A549 (cell line): ENCODE data around the gene ARFGAP2. TPM values are rescaled to one million over a fixed set of nuclear protein-coding genes. Genes with fewer than 3 reads are reported as not detected.
A peak's percentile ranks its signal among the peaks of the same experiment; 100 is the strongest.
"Not testable (repeated sequence)": the region's sequence is repeated elsewhere in the genome, so short reads cannot be mapped to it uniquely, and the experiment has no call there.

Source experiments
- ATAC-seq, 2 experiments: fragments of 200-7000 bp in 1 of 2; fragments of >200 bp in 1 of 2; cut with Nextera tagmentation in 1 of 2; cut with Tn5 transposase in 1 of 2; 3 replicates each; pipeline versions ENCODE4 v1.8.0 to v1.9.1; 2018 to 2020; ENCODE audit warnings: mild to moderate bottlenecking in 1 of 2, moderate library complexity in 1 of 2
- CTCF ChIA-PET: fragments of 300-600 bp; sonication (Branson Sonifier 250); formaldehyde crosslinking; extraction: SDS; loops from one replicate; lab custom pipeline; 2021; ENCODE audit warnings: antibody characterized with exemption, inconsistent platforms; lab: Yijun Ruan, JAX
- POLR2A ChIA-PET: fragments of 350-600 bp; formaldehyde crosslinking; extraction: SDS; loops from one replicate; lab custom pipeline; 2021; ENCODE audit warnings: antibody characterized with exemption, inconsistent platforms; lab: Yijun Ruan, JAX
- DNase-seq, 2 experiments: peaks; one replicate each; pipeline versions ENCODE4 v3.0.0 to v3.0.0-alpha.2; 2011 to 2016; ENCODE audit warnings: low read depth in 1 of 2, low spot score in 1 of 2
- FAIRE-seq: peaks from 2 replicates; lab custom pipeline; 2011; peaks lifted over from hg19 to GRCh38; lab: Jason Lieb, UNC
- H3K27ac ChIP-seq, 2 experiments: fragments of >200 bp; sonication (Bioruptor Twin); formaldehyde crosslinking; 3 replicates each; pipeline ENCODE4 v1.5.1; 2016 to 2017
- H3K4me1 ChIP-seq: fragments of >200 bp; sonication (Bioruptor Twin); formaldehyde crosslinking; 3 replicates; pipeline ENCODE4 v1.6.1; 2016
- H3K4me2 ChIP-seq: fragments of >200 bp; sonication (Bioruptor Twin); formaldehyde crosslinking; 3 replicates; pipeline ENCODE4 v1.6.1; 2016
- H3K4me3 ChIP-seq: fragments of >200 bp; sonication (Bioruptor Twin); formaldehyde crosslinking; 3 replicates; pipeline ENCODE4 v1.5.1; 2016
- H3K9me3 ChIP-seq: fragments of >200 bp; sonication (Bioruptor Twin); formaldehyde crosslinking; 3 replicates; pipeline ENCODE4 v1.6.1; 2016
- CEBPB ChIP-seq, 2 experiments: fragments of >200 bp in 1 of 2; sonication (Bioruptor Twin) in 1 of 2; formaldehyde crosslinking in 1 of 2; IDR thresholded peaks; 2 replicates each; pipeline ENCODE4 v1.6.1; 2012 to 2016
- CHD4 ChIP-seq: fragments of 200-600 bp; sonication (generic); IDR thresholded peaks from 2 replicates; pipeline ENCODE4 v1.6.1; 2016; ENCODE audit warnings: antibody characterized with exemption, mild to moderate bottlenecking, borderline replicate concordance
- EHF ChIP-seq: fragments of 250-450 bp; sonication (Bioruptor Pico); IDR thresholded peaks from 2 replicates; pipeline ENCODE4 v1.5.0; 2020; ENCODE audit warnings: mild to moderate bottlenecking
- ESRRA ChIP-seq: fragments of 150-350 bp; IDR thresholded peaks from 2 replicates; pipeline ENCODE4 v1.6.1; 2014; ENCODE audit warnings: mild to moderate bottlenecking, low read length, borderline replicate concordance
- FOSB ChIP-seq: fragments of 250-450 bp; sonication (Bioruptor Pico); IDR thresholded peaks from 2 replicates; pipeline ENCODE4 v1.5.0; 2020; ENCODE audit warnings: mild to moderate bottlenecking, moderate library complexity
- FOSL2 ChIP-seq, 2 experiments: fragments of 450-650 bp in 1 of 2; fragments of >200 bp in 1 of 2; sonication (Bioruptor Twin) in 1 of 2; formaldehyde crosslinking; IDR thresholded peaks; 2 replicates each; pipeline versions ENCODE4 v1.5.0 to v1.6.1; 2016 to 2020; ENCODE audit warnings: mild to moderate bottlenecking in 1 of 2, moderate library complexity in 1 of 2
- GATA3 ChIP-seq: IDR thresholded peaks from 2 replicates; pipeline ENCODE4 v1.6.1; 2012; ENCODE audit warnings: borderline replicate concordance
- HDAC2 ChIP-seq: fragments of 200-600 bp; sonication (generic); IDR thresholded peaks from 2 replicates; pipeline ENCODE4 v1.6.1; 2016
- JUNB ChIP-seq: fragments of >200 bp; sonication (Bioruptor Twin); formaldehyde crosslinking; IDR thresholded peaks from 2 replicates; pipeline ENCODE4 v1.6.1; 2016
- MAFK ChIP-seq: fragments of 450-650 bp; IDR thresholded peaks from 2 replicates; pipeline ENCODE4 v1.6.1; 2014; ENCODE audit not compliant: partially characterized antibody
- MAZ ChIP-seq: fragments of 150-350 bp; IDR thresholded peaks from 2 replicates; pipeline ENCODE4 v1.6.1; 2014; ENCODE audit warnings: antibody characterized with exemption, low read depth, low read length, borderline replicate concordance
- POLR2A ChIP-seq: IDR thresholded peaks from 2 replicates; pipeline ENCODE4 v1.6.1; 2012; ENCODE audit warnings: mild to moderate bottlenecking, low read length
- POLR2AphosphoS2 ChIP-seq: conservative IDR thresholded peaks from 2 replicates; pipeline ENCODE4 v1.6.1; 2012; ENCODE audit warnings: low read length, improper control_type of control experiment, inconsistent platforms
- RAD21 ChIP-seq, 2 experiments: fragments of >200 bp in 1 of 2; sonication (Bioruptor Twin) in 1 of 2; formaldehyde crosslinking in 1 of 2; IDR thresholded peaks in 1 of 2; conservative IDR thresholded peaks in 1 of 2; 2 replicates in 1 of 2; 3 replicates in 1 of 2; pipeline ENCODE4 v1.6.1; 2012 to 2018; ENCODE audit warnings: inconsistent platforms in 1 of 2
- RFX5 ChIP-seq: fragments of 450-650 bp; IDR thresholded peaks from 2 replicates; pipeline ENCODE4 v1.7.1; 2014; ENCODE audit warnings: antibody characterized with exemption, mild to moderate bottlenecking, moderate library complexity
- RNF2 ChIP-seq: fragments of 200-600 bp; sonication (generic); IDR thresholded peaks from 2 replicates; pipeline ENCODE4 v1.6.1; 2016; ENCODE audit warnings: low read depth, mild to moderate bottlenecking, antibody characterized with exemption, moderate library complexity, borderline replicate concordance
- SMC3 ChIP-seq: fragments of >200 bp; sonication (Bioruptor Twin); formaldehyde crosslinking; IDR thresholded peaks from 3 replicates; pipeline ENCODE4 v1.6.1; 2018; ENCODE audit warnings: inconsistent platforms
- SREBF2 ChIP-seq: fragments of 450-650 bp; IDR thresholded peaks from 2 replicates; pipeline ENCODE4 v1.6.1; 2014; ENCODE audit warnings: mild to moderate bottlenecking, moderate library complexity
- ZNF302 ChIP-seq: fragments of 250-450 bp; sonication (Bioruptor Pico); IDR thresholded peaks from 2 replicates; pipeline ENCODE4 v1.9.0; 2021; ENCODE audit warnings: inconsistent platforms, mild to moderate bottlenecking, moderate library complexity
- ZSCAN20 ChIP-seq: fragments of 250-450 bp; sonication (Bioruptor Pico); IDR thresholded peaks from 2 replicates; pipeline ENCODE4 v1.8.0; 2022; ENCODE audit warnings: mild to moderate bottlenecking, moderate library complexity
- WGBS: methylation state at CpG from one replicate; pipeline ENCODE4 v1.1.6; 2017; ENCODE audit errors: missing lambda C conversion rate; 5-methylcytosine and 5-hydroxymethylcytosine counted together
- polyA plus RNA-seq, 4 experiments: library from polyadenylated mRNA; depleted of rRNA in 3 of 4; stranded (reverse); fragments of >200 nt; fragmentation: RNase III in 1 of 4; extraction: RNeasy Plus Mini Kit Qiagen cat#74134 plus additional on column Dnase treatment in 1 of 4; gene quantifications; 2 replicates in 3 of 4; 3 replicates in 1 of 4; pipeline ENCODE4 v1.2.3, GENCODE V29; 2011 to 2017
- TF ChIP-seq, protein P1 (sequence below): fragments of 450-650 bp; IDR thresholded peaks from 2 replicates; pipeline ENCODE4 v1.6.1; 2014; ENCODE audit warnings: antibody characterized with exemption
- TF ChIP-seq, protein P2 (sequence below): fragments of >200 bp; sonication (Bioruptor Twin); formaldehyde crosslinking; IDR thresholded peaks from 3 replicates; pipeline ENCODE4 v1.5.1; 2016

The ARFGAP2 gene
- polyA plus RNA-seq, 2 of the 4 experiments (the other 2 are of a cell fraction) = 29.5 to 34.0 TPM

DNA sequence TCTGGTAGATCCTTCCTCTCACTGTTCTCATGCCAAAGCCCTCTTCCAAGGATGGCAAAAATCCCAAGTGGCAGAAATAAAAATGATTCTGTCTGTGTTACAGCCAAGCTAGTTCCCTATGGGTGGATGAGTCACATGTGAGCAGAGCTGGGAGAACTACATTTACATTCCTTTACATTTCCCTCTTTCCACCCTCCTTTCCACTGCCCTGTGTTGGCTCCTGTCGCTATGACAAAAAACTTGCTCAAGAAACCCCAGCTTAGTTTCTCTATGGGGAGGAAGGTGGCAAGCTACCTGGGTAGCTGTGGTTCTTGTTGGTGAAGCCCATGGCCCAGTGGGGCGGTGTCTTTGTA lies 27.9 kb upstream of the ARFGAP2 start:
- FAIRE-seq = no peak
- no peaks in the 10 kb centered on the region for H3K9me3 ChIP-seq
- POLR2A ChIA-PET = interaction anchor here (0.9 to 1.9 kb wide), 4 partner anchors 10 to 27 kb away, joined by 4 to 13 read pairs (median 6); partner anchors contain the start of gene DDB2
- peak overlapping the region; percentile 18 for H3K4me2 ChIP-seq
- CTCF ChIA-PET = interaction anchor here (0.7 to 1.4 kb wide), 4 partner anchors 9 to 31 kb away, joined by 3 to 6 read pairs (median 4); no protein-coding TSS in a partner anchor
- WGBS = 76% methylated on average over 2 of the region's 2 CpGs
- peak overlapping the region in 1 of 2 experiments; percentile 49; a peak in 2 of 6 replicates for H3K27ac ChIP-seq
- peak; percentile 83 to 85 for ATAC-seq
- H3K4me1 ChIP-seq = peaks cover 10% of the 10 kb centered on the region
- TF ChIP-seq CHD4 (no peak), SREBF2 (no peak), ZNF302 (no peak), FOSL2 (IDR thresholded peaks at IDR 0.05) (no peak), FOSL2 (CRISPR knock-in tag; IDR thresholded peaks at IDR 0.05) (peak; percentile 56)
- TF ChIP-seq, protein P1, sequence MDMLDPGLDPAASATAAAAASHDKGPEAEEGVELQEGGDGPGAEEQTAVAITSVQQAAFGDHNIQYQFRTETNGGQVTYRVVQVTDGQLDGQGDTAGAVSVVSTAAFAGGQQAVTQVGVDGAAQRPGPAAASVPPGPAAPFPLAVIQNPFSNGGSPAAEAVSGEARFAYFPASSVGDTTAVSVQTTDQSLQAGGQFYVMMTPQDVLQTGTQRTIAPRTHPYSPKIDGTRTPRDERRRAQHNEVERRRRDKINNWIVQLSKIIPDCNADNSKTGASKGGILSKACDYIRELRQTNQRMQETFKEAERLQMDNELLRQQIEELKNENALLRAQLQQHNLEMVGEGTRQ = no peak
- TF ChIP-seq, all 56 proteins: peak for 1
- DNase-seq = peak; percentile 28 to 46
- H3K4me3 ChIP-seq = no peak overlapping the region

DNA sequence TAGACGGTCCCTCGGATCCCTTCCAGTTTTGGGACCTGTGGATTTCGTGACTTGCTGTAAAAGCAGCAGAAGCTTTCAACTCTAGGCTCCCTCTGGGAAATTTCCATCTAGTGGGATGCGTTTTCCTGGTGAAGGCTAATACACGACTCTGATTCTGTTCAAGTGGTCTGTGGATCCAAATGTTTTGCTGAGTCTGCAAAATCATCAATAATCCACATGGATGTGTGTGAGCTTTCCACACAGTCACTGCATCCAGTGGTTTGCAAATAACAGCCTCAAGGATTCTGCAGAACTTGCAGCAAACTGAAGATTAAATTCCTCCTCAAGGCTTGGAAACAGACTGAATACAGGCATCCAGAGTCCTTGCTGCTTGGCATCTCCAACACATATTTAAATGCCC lies 25.9 kb upstream of the ARFGAP2 start:
- ChIA-PET CTCF (interaction anchor here (0.8 to 3.3 kb wide), 7 partner anchors 9 to 56 kb away, joined by 3 to 11 read pairs (median 3); partner anchors contain the start of gene ACP2), POLR2A (interaction anchor here (0.8 kb wide), 1 partner anchor 12 kb away, joined by 6 read pairs; no protein-coding TSS in a partner anchor)
- Histone ChIP-seq H3K4me3 (no peak overlapping the region), H3K4me1 (peaks cover 10% of the 10 kb centered on the region), H3K27ac (no peak overlapping the region), H3K9me3 (no peaks in the 10 kb centered on the region), H3K4me2 (no peak overlapping the region)
- no peak for TF ChIP-seq POLR2AphosphoS2
- TF ChIP-seq EHF (CRISPR knock-in tag) = no peak
- TF ChIP-seq MAFK = peak; percentile 98
- FAIRE-seq (no peak), ATAC-seq (no peak), DNase-seq (no peak)
- 82% methylated on average over 5 of the region's 5 CpGs for WGBS

DNA sequence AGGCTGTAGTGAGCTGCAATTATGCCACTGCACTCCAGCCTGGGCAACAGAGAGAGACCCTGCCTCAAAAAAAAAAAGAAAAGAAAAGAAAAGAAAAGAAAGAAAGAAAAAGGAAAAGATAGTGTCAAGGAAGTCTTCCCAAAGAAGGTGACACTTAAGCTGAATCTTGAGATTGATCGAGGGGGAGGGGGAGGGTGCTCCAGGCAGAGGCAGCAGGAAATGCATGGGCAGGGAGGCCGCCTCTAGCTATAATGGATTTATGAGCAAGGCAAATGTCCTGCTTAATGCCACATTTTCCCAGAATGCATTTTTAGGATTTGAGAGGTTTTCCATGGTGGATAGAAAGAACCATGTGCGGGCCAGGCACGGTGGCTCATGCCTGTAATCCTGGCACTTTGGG lies 24.3 kb upstream of the ARFGAP2 start:
- Histone ChIP-seq H3K4me1 (peaks cover 10% of the 10 kb centered on the region), H3K4me2 (no peak overlapping the region), H3K4me3 (no peak overlapping the region), H3K27ac (no peak overlapping the region), H3K9me3 (no peaks in the 10 kb centered on the region)
- 79% methylated on average over 4 of the region's 4 CpGs for WGBS
- no peak for ATAC-seq
- DNase-seq = no peak
- no peak for FAIRE-seq
- CTCF ChIA-PET = interaction anchor here (2.2 to 3.3 kb wide), 3 partner anchors 11 to 22 kb away, joined by 7 to 11 read pairs (median 7); no protein-coding TSS in a partner anchor
- POLR2A ChIA-PET = interaction anchor here (0.7 kb wide), 2 partner anchors 13 to 697 kb away, joined by 3 to 4 read pairs; no protein-coding TSS in a partner anchor
- no peak for TF ChIP-seq FOSB
- TF ChIP-seq HDAC2 = no peak
- no peak for TF ChIP-seq POLR2A
- no peak for TF ChIP-seq JUNB

DNA sequence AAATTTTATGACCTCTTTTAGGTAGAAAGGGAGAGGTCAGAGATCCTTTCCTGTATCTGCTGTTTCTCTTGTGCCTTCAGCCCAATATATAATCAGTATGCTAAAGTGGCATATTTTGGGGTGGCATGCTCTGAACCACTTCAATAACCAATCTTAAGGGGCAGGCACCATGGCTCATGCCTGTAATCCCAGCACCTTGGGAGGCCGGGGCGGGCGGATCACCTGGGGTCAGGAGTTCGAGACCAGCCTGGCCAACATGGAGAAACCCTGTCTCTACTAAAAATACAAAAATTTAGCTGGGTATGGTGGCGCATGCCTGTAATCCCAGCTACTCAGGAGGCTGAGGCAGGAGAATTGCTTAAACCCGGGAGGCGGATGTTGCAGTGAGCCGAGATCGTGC lies 21.5 kb upstream of the ARFGAP2 start:
- 89% methylated on average over 9 of the region's 9 CpGs for WGBS
- not testable (repeated sequence) for ATAC-seq

DNA sequence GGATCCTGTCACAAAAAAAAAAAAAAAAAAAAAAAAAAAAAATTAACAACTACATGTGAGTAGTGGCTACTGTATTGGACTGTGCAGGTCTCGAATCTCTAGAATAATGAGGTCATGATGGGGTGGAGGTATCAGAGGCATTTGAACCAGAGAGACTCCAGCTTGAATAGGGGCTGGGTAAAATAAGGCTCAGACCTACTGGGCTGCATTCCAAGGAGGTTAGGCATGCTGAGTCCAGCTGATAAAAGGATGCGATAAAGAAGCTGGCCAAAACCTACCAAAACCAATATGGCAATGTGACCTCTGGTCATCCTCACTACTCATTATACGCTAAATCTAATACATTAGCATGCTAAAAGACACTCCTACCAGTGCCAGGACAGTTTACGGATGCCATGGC lies 15.4 kb upstream of the ARFGAP2 start:
- ChIA-PET CTCF (interaction anchor here (0.6 to 3.0 kb wide), 5 partner anchors 13 to 68 kb away, joined by 3 to 10 read pairs (median 4); partner anchors contain the start of genes ACP2 and DDB2), POLR2A (interaction anchor here (1.4 to 3.9 kb wide), 2 partner anchors 13 to 22 kb away, joined by 4 to 24 read pairs; partner anchors contain the start of gene DDB2)

More for the DNA sequence above, 21.5 kb upstream of the ARFGAP2 start:
- CTCF ChIA-PET = interaction anchor here (1.3 kb wide), 1 partner anchor 11 kb away, joined by 5 read pairs; no protein-coding TSS in a partner anchor
- POLR2A ChIA-PET, H3K4me2 ChIP-seq, DNase-seq, H3K4me3 ChIP-seq, FAIRE-seq, H3K4me1 ChIP-seq, H3K9me3 ChIP-seq, H3K27ac ChIP-seq: not testable (repeated sequence)

DNA sequence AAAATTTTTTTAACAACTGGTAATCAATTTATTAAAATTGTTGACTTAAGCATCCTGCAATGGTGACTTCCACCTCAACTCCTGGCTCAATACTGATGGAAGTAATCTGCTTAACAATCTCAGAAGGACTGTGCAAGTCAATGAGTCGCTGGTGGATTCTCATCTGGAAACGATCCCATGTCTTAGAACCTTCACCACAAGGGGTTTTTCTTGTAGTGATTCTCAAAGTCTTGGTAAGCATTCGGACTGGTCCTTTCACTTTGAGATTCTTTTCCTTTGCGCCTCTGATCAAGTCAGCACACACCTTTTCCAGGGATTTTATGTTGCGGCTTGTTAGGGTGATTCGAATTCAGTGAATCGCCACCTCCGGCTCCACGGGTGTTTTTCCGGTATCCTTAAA lies 14.5 kb upstream of the ARFGAP2 start:
- 86% methylated on average over 10 of the region's 10 CpGs for WGBS
- H3K4me3 ChIP-seq, H3K27ac ChIP-seq, H3K4me2 ChIP-seq, H3K9me3 ChIP-seq, FAIRE-seq, ATAC-seq: not testable (repeated sequence)
- CTCF ChIA-PET = interaction anchor here (0.5 to 5.2 kb wide), 2 partner anchors 12 to 16 kb away, joined by 3 to 41 read pairs; partner anchors contain the start of gene ARFGAP2
- peaks cover 40% of the 10 kb centered on the region for H3K4me1 ChIP-seq
- POLR2A ChIA-PET = interaction anchor here (1.4 to 3.9 kb wide), 3 partner anchors 14 to 23 kb away, joined by 4 to 26 read pairs (median 24); partner anchors contain the start of gene DDB2
- DNase-seq = peak in 1 of 2 experiments; percentile 25

More for the DNA sequence above, 15.4 kb upstream of the ARFGAP2 start:
- no peak for TF ChIP-seq RNF2
- TF ChIP-seq ESRRA = no peak
- no peak for TF ChIP-seq SREBF2
- no peak for TF ChIP-seq MAZ
- no peak for TF ChIP-seq GATA3
- TF ChIP-seq CEBPB (IDR thresholded peaks at IDR 0.05) = no peak
- TF ChIP-seq, protein P2, sequence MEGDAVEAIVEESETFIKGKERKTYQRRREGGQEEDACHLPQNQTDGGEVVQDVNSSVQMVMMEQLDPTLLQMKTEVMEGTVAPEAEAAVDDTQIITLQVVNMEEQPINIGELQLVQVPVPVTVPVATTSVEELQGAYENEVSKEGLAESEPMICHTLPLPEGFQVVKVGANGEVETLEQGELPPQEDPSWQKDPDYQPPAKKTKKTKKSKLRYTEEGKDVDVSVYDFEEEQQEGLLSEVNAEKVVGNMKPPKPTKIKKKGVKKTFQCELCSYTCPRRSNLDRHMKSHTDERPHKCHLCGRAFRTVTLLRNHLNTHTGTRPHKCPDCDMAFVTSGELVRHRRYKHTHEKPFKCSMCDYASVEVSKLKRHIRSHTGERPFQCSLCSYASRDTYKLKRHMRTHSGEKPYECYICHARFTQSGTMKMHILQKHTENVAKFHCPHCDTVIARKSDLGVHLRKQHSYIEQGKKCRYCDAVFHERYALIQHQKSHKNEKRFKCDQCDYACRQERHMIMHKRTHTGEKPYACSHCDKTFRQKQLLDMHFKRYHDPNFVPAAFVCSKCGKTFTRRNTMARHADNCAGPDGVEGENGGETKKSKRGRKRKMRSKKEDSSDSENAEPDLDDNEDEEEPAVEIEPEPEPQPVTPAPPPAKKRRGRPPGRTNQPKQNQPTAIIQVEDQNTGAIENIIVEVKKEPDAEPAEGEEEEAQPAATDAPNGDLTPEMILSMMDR = no peak
- TF ChIP-seq RFX5 = no peak
- no peak for TF ChIP-seq ZSCAN20 (CRISPR knock-in tag)
- TF ChIP-seq RAD21 (conservative IDR thresholded peaks at IDR 0.05 in 1 of 2, IDR thresholded peaks at IDR 0.05 in 1 of 2) = no peak
- no peak for TF ChIP-seq HDAC2
- no peak for TF ChIP-seq SMC3
- no peak overlapping the region for H3K4me2 ChIP-seq
- WGBS = 90% methylated on average over 4 of the region's 4 CpGs
- DNase-seq = no peak
- H3K4me1 ChIP-seq = peaks cover 35% of the 10 kb centered on the region
- no peak overlapping the region for H3K4me3 ChIP-seq
- H3K27ac ChIP-seq = no peak overlapping the region
- no peak for ATAC-seq
- no peaks in the 10 kb centered on the region for H3K9me3 ChIP-seq
- no peak for FAIRE-seq
